ENCODE measurements around the gene KLHL3.
"Not testable (repeated sequence)": the region's sequence is repeated elsewhere in the genome, so short reads cannot be mapped to it uniquely, and the experiment has no call there.

Gene KLHL3

GRCh38 chr5:137735555-137736284, at the start of gene KLHL3:
KLHL3 (minus strand) TSS chr5:137736089; CDS start chr5:137735646, 443 bp downstream.
- in situ Hi-C loops (cut with MboI; ENCODE audit: low sequenced_read_pairs) = loop anchor here (25.0 kb wide), 1 partner anchor 98 kb away; no protein-coding TSS in a partner anchor

DNA sequence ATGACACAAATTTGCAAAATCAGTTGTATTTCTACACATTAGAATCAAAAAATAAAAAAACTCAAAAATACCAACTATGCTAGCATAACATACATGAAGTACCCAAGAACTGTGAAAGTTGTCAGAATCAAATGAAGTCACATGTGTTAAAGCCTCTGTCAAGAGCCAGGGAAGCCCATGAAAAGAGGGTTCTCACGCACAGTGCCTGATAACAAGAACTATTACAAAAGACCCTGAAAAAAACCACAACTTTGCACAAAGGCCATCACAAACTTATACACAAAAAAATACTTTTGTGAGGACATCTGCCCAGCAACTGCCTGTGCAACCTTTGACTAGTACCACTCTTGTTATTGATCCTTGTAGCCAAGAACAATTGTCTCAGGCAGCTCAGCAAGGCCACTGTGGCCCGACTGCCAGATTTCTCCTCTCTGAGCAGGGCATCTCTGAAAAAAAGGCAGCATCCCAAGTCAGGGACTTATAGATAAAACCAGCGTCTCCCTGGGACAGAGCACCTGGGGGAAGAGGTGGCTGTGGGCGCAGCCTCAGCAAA, 47.2 kb upstream of the KLHL3 start:
- in situ Hi-C loops (cut with MboI; ENCODE audit: low sequenced_read_pairs) = no loop called here

- in situ Hi-C loops (cut with MboI; ENCODE audit: low sequenced_read_pairs) = no loop called here
These were observed 46.2 kb upstream of the KLHL3 start for GRCh38 chr5:137782055-137782454.

- in situ Hi-C loops (cut with MboI; ENCODE audit: low sequenced_read_pairs) = no loop called here
These were observed 43.1 kb upstream of the KLHL3 start for GRCh38 chr5:137778772-137779564.

DNA sequence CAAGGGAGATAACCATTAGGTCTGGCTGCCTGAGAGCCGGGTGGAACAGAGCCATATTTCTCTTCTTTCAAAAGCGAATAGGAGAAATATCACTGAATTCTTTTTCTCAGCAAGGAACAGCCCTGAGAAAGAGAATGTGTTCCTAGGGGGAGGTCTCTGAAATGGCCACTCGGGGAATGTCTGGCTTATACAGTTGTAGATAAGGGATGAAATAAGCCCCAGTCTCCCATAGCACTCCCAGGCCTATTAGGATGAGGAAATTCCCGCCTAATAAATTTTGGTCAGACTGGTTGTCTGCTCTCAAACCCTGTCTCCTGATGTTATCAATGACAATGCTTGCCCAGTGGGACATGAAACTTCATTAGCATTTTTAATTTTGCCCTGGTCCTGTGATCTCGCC, 32.0 kb upstream of the KLHL3 start:
- in situ Hi-C loops (cut with MboI; ENCODE audit: low sequenced_read_pairs) = not testable (repeated sequence)

DNA sequence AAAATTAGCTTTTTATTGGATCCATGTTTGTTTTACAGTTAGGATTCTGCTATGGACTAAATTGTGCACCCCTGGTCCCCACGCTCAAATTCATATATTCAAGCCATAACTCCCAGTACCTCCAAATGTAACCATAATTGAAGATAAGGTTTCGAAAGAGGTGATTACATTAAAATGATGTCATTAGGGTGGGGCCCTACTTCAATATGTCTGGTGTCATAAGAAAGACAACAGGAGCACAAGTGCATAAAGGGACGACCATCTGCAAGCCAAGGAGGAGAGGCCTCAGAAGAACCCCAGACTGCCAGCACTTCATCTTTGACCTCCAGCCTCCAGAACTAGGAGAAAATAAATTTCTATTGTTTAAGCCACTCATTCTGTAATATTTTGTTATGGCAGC, 25.7 kb upstream of the KLHL3 start:
- in situ Hi-C loops (cut with MboI; ENCODE audit: low sequenced_read_pairs) = no loop called here

DNA sequence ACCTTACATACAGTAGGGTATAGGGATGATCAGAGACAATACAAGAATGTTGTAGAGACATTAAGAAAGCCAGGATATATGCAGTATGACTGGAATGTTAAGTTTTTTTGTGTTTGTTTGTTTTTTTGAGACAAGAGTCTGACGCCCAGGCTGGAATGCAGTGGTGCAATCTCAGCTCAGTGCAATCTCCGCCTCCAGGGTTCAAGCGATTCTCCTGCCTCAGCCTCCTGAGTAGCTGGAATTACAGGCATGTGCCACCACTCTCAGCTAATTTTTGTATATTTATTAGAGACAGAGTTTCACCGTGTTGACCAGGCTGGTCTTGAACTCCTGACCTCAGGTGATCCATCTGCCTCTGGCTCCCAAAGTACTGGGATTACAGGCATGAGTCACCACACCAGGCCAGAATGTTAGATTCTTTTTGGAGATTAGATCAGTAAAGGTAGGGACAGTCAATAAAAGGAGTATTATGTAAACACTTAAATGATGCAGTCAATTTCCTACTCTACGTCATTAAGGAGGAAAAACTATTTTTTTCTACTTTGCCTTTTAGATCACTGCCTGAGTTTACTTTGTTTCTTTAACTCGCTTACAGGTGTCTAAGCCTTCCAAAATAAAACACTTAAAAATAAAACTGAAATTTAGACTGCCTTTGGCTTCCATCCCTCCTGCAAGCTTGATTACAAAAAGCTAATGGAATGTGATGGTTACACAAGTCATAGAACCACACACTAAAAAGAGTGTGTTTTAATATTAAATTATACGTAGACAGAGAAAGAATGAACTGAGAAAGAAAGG, 25.0 kb upstream of the KLHL3 start:
- in situ Hi-C loops (cut with MboI; ENCODE audit: low sequenced_read_pairs) = no loop called here

DNA sequence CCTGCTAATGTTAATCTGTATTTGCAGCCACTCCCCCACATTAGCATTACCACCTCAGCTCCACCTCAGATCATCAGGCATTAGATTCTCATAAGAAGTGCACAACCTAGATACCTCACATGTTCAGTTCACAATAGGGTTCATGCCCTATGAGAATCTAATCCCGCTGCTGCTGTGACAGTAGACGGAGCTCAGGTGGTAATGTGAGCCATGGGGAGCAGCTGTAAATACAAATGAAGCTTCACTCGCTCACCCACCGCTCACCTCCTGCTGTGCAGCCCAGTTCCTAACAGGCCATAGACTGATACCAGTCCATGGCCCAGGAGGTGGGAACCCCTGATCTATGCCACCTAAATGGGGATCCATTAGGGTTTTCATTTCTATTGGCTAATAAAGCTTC, 24.4 kb upstream of the KLHL3 start:
- in situ Hi-C loops (cut with MboI; ENCODE audit: low sequenced_read_pairs) = no loop called here

GRCh38 chr5:137758715-137759306, 22.9 kb upstream of the KLHL3 start:
- in situ Hi-C loops (cut with MboI; ENCODE audit: low sequenced_read_pairs) = no loop called here

- in situ Hi-C loops (cut with MboI; ENCODE audit: low sequenced_read_pairs) = no loop called here
These were observed 22.2 kb upstream of the KLHL3 start for GRCh38 chr5:137758121-137758520.

GRCh38 chr5:137757634-137758033, 21.7 kb upstream of the KLHL3 start:
- in situ Hi-C loops (cut with MboI; ENCODE audit: low sequenced_read_pairs) = no loop called here

GRCh38 chr5:137754961-137755762, 19.3 kb upstream of the KLHL3 start:
- in situ Hi-C loops (cut with MboI; ENCODE audit: low sequenced_read_pairs) = no loop called here

DNA sequence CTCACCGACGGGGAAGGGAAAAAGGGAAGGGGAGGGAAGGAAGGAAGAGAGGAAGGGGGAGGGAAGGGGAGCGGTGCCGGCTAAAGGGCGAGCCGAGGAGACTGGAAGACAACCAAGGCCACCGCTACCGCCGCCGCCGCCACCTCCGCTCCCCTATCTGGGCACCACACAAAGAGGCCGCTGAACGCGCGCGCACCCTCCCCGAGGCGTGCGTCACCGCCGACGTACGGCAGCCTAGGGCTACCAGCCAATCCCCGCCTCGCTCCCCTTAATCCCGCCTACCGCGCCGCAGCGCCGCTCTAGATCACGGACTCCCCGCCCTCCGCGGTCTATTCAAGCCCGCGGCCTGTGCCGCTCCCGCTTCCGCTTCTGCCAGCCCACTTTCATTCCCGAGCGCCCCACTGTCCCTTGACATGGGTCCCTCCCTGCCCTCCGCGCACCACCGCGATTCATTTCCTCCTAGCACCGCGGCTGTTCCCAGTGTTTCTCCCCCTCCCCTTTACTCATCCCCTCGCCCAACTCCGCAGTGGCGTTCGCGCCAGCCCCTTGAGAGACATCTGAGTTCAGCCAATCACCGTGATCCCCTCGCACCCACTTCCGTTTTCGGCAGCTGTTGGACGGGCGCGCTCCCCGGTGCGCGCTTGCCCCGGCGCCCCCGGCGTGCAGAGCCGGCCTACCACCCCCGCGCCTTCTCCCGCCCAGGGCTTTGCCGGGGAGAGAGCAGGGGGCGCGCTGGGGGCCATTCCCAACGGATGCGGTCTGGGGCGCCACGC, 18.5 kb upstream of the KLHL3 start, which contains the start of gene HNRNPA0:
Gene HNRNPA0, minus strand, starts transcription at position 176 of the 773 bp plus-strand sequence. CDS start 297 bp downstream, outside the sequence.
- in situ Hi-C loops (cut with MboI; ENCODE audit: low sequenced_read_pairs) = no loop called here

DNA sequence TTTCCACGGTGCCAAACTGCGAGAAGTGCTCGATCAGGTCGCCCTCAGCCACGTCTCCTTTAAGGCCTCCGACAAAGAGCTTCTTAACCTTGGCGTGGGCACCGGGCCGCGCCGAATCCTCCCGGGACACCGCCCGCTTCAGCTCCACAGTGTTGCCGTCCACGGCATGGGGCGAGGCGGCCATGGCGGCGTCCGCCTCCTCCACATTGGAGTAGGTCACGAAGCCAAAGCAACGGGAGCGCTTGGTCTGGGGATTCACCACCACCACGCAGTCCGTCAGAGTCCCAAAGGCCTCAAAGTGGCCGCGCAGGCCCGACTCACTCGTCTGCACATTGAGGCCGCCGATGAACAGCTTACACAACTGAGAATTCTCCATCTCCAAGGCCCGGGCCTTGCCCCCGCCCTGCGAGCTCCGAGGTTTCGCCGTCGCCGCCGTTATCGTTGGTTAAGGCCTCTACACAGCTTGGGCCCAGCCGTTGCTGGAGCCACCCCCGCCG, 17.9 kb upstream of the KLHL3 start:
- in situ Hi-C loops (cut with MboI; ENCODE audit: low sequenced_read_pairs) = no loop called here

- in situ Hi-C loops (cut with MboI; ENCODE audit: low sequenced_read_pairs) = no loop called here
These were observed 17.2 kb upstream of the KLHL3 start for GRCh38 chr5:137752905-137753690.

DNA sequence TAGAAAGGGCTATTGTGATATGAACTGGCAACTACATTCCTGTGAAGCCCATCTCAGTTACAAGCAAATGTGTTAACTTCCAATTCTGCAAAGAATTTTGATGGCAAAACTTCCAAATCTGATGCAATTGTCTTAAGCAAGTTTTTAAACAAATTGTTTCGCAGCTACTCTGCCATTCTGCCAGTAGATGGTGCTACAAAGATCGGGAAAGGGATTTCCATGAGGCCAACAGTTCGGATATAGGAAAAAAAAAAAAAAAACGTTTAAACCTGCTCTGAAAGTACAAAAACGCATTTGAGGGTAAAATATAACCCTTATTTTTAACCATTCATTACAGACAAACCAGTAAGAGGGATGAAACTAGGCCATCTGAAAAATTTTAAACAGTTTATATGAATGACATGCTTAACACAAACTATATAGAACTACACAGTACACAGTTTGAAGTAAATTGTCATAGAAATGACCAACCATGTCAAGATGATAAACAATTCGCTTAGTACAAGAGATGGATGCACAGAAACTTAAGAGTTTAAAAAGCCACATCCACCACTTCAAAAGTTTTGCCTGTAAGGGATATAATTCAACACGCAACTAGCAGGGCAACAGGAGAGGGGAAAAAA, 16.1 kb upstream of the KLHL3 start:
- in situ Hi-C loops (cut with MboI; ENCODE audit: low sequenced_read_pairs) = no loop called here

GRCh38 chr5:137750436-137750835, 14.5 kb upstream of the KLHL3 start:
- in situ Hi-C loops (cut with MboI; ENCODE audit: low sequenced_read_pairs) = no loop called here
